Neural cell (in vitro differentiated cells): ENCODE measurements around the gene RUFY3. TPM values are rescaled to one million over a fixed set of nuclear protein-coding genes. Genes with fewer than 3 reads are reported as not detected.

ENCODE experiments used
- H2AFZ ChIP-seq: fragments of 200-600, 300-800 bp; sonication (generic), shearing (Covaris generic); 2 replicates; pipeline ENCODE4 v1.6.0; 2014; ENCODE audit warnings: low read depth, mild to moderate bottlenecking, antibody characterized with exemption, low read length, moderate library complexity
- H3F3A ChIP-seq: fragments of 200-600 bp; shearing (Covaris generic); 2 replicates; pipeline ENCODE4 v1.6.1; 2016; ENCODE audit warnings: mild to moderate bottlenecking, moderate library complexity, mixed read lengths, antibody characterized with exemption, low read length; ENCODE audit not compliant: insufficient read depth, poor library complexity, severe bottlenecking
- H3K27ac ChIP-seq: fragments of 200-600, 300-800 bp; sonication (generic), shearing (Covaris generic); 2 replicates; pipeline ENCODE4 v1.5.1; 2014; ENCODE audit warnings: mild to moderate bottlenecking, low read length, moderate library complexity
- H3K27me3 ChIP-seq: fragments of 300-800, 200-600 bp; sonication (generic), shearing (Covaris generic); 2 replicates; pipeline ENCODE4 v1.6.0; 2014; ENCODE audit warnings: mild to moderate bottlenecking, low read depth, low read length, moderate library complexity; ENCODE audit not compliant: insufficient read depth
- H3K36me3 ChIP-seq: fragments of 300-800, 200-600 bp; sonication (generic), shearing (Covaris generic); 2 replicates; pipeline ENCODE4 v1.5.1; 2014; ENCODE audit warnings: mild to moderate bottlenecking, antibody characterized with exemption, low read length, moderate library complexity; ENCODE audit not compliant: insufficient read depth
- H3K4me2 ChIP-seq: fragments of 300-800, 200-600 bp; sonication (generic), shearing (Covaris generic); 2 replicates; pipeline ENCODE4 v1.6.0; 2014; ENCODE audit warnings: mild to moderate bottlenecking, low read length
- H3K4me3 ChIP-seq: fragments of 300-800, 200-600 bp; sonication (generic), shearing (Covaris generic); 2 replicates; pipeline ENCODE4 v1.5.1; 2014; ENCODE audit warnings: mild to moderate bottlenecking, low read length, moderate library complexity
- H3K79me2 ChIP-seq: fragments of 200-600 bp; shearing (Covaris generic); replicated peaks from 2 replicates; pipeline ENCODE4 v1.6.0; 2014; ENCODE audit warnings: mild to moderate bottlenecking, low read length, moderate library complexity; ENCODE audit not compliant: insufficient read depth
- H3K9ac ChIP-seq: fragments of 300-800, 200-600 bp; sonication (generic), shearing (Covaris generic); 2 replicates; pipeline ENCODE4 v1.6.1; 2016; ENCODE audit warnings: mild to moderate bottlenecking, low read length, mixed read lengths
- H3K9me2 ChIP-seq: fragments of 200-600 bp; shearing (Covaris generic); 2 replicates; pipeline ENCODE4 v1.6.1; 2016; ENCODE audit warnings: mild to moderate bottlenecking, low read length, mixed read lengths; ENCODE audit not compliant: insufficient read depth
- H3K9me3 ChIP-seq: fragments of 200-600, 300-800 bp; sonication (generic), shearing (Covaris generic); 2 replicates; pipeline ENCODE4 v1.6.1; 2016; ENCODE audit warnings: mild to moderate bottlenecking, mixed run types, low read length, moderate library complexity, mixed read lengths
- H4K20me1 ChIP-seq: fragments of 200-600 bp; shearing (Covaris generic); 2 replicates; pipeline ENCODE4 v1.6.1; 2016; ENCODE audit warnings: mild to moderate bottlenecking, mixed run types; ENCODE audit not compliant: insufficient read depth
- CTCF ChIP-seq: fragments of 450-650 bp; IDR thresholded peaks from 2 replicates; pipeline ENCODE4 v1.5.1; 2014; ENCODE audit warnings: antibody characterized with exemption, mild to moderate bottlenecking, moderate library complexity; ENCODE audit not compliant: poor library complexity, severe bottlenecking
- EP300 ChIP-seq: fragments of 450-650 bp; conservative IDR thresholded peaks from 2 replicates; pipeline ENCODE4 v1.6.1; 2014; ENCODE audit warnings: antibody characterized with exemption, mild to moderate bottlenecking, moderate library complexity; ENCODE audit not compliant: poor library complexity, severe bottlenecking
- EZH2 ChIP-seq: fragments of 200-600, 300-800 bp; shearing (Covaris generic), sonication (generic); IDR thresholded peaks from 2 replicates; pipeline ENCODE4 v1.6.1; 2014; ENCODE audit warnings: antibody characterized with exemption, low read length, borderline replicate concordance, mild to moderate bottlenecking; ENCODE audit not compliant: insufficient read depth, poor library complexity, severe bottlenecking
- MXI1 ChIP-seq: fragments of 450-650 bp; conservative IDR thresholded peaks from 2 replicates; pipeline ENCODE4 v1.6.1; 2014; ENCODE audit warnings: antibody characterized with exemption, mild to moderate bottlenecking; ENCODE audit not compliant: poor library complexity, severe bottlenecking
- POLR2AphosphoS5 ChIP-seq: IDR thresholded peaks from 2 replicates; pipeline ENCODE4 v1.6.1; 2012
- RAD21 ChIP-seq: fragments of 450-650 bp; conservative IDR thresholded peaks from 2 replicates; pipeline ENCODE4 v1.6.1; 2014; ENCODE audit warnings: antibody characterized with exemption, mild to moderate bottlenecking, moderate library complexity
- REST ChIP-seq: IDR thresholded peaks from 2 replicates; pipeline ENCODE4 v1.6.1; 2012; ENCODE audit warnings: borderline replicate concordance
- SMC3 ChIP-seq: fragments of 450-650 bp; conservative IDR thresholded peaks from 2 replicates; pipeline ENCODE4 v1.6.1; 2014; ENCODE audit warnings: antibody characterized with exemption, mild to moderate bottlenecking, moderate library complexity; ENCODE audit not compliant: poor library complexity
- TAF1 ChIP-seq: IDR thresholded peaks from 2 replicates; pipeline ENCODE4 v1.6.1; 2012; ENCODE audit warnings: low read depth
- polyA plus RNA-seq: library from polyadenylated mRNA; depleted of rRNA; stranded (reverse); fragments of >200 nt; gene quantifications from 2 replicates; pipeline ENCODE4 v1.2.3, GENCODE V29; 2014

The RUFY3 gene
- polyA plus RNA-seq, 1 donor from 2014 or later, result 414 TPM

- no peak overlapping the region for H3K27ac ChIP-seq
- H3K79me2 ChIP-seq, result no peaks in the 10 kb centered on the region
- H3F3A ChIP-seq, result no peaks in the 10 kb centered on the region
- TF ChIP-seq EP300 (no peak), POLR2AphosphoS5 (no peak), EZH2 (no peak), MXI1 (no peak), CTCF (no peak), RAD21 (no peak), TAF1 (no peak), SMC3 (no peak), REST (no peak)
- H4K20me1 ChIP-seq, result no peaks in the 10 kb centered on the region
- no peaks in the 10 kb centered on the region for H3K9me3 ChIP-seq
- H3K27me3 ChIP-seq, result no peaks in the 10 kb centered on the region
- no peaks in the 10 kb centered on the region for H3K9me2 ChIP-seq
- no peak overlapping the region for H3K4me3 ChIP-seq
- no peaks in the 10 kb centered on the region for H3K36me3 ChIP-seq
- no peak overlapping the region for H3K9ac ChIP-seq
- no peak overlapping the region for H2AFZ ChIP-seq
- H3K4me2 ChIP-seq, result no peak overlapping the region
Observed at GRCh38 chr4:70778888-70779422, 57.2 kb downstream of the RUFY3 start.

GRCh38 chr4:70783096-70783495 is 61.3 kb downstream of the RUFY3 start:
- H3K27me3 ChIP-seq, result no peaks in the 10 kb centered on the region
- H3K9me2 ChIP-seq, result no peaks in the 10 kb centered on the region
- H3K36me3 ChIP-seq, result peaks cover 21% of the 10 kb centered on the region
- H3K9ac ChIP-seq, result no peak overlapping the region
- no peak overlapping the region for H3K27ac ChIP-seq
- no peak overlapping the region for H2AFZ ChIP-seq
- no peaks in the 10 kb centered on the region for H3K9me3 ChIP-seq
- H3K79me2 ChIP-seq, result no peaks in the 10 kb centered on the region
- no peaks in the 10 kb centered on the region for H3F3A ChIP-seq
- TF ChIP-seq MXI1 (no peak), TAF1 (no peak), POLR2AphosphoS5 (no peak), RAD21 (no peak), CTCF (no peak), REST (no peak), EZH2 (no peak)
- no peaks in the 10 kb centered on the region for H4K20me1 ChIP-seq
- H3K4me2 ChIP-seq, result no peak overlapping the region
- no peak overlapping the region for H3K4me3 ChIP-seq
